Measurements from ENCODE around the gene CALML6. TPM values are rescaled to one million over a fixed set of nuclear protein-coding genes. Genes with fewer than 3 reads are reported as not detected.

The CALML6 gene
- polyA plus RNA-seq, 6 donors from 2014 or later, result not detected

DNA sequence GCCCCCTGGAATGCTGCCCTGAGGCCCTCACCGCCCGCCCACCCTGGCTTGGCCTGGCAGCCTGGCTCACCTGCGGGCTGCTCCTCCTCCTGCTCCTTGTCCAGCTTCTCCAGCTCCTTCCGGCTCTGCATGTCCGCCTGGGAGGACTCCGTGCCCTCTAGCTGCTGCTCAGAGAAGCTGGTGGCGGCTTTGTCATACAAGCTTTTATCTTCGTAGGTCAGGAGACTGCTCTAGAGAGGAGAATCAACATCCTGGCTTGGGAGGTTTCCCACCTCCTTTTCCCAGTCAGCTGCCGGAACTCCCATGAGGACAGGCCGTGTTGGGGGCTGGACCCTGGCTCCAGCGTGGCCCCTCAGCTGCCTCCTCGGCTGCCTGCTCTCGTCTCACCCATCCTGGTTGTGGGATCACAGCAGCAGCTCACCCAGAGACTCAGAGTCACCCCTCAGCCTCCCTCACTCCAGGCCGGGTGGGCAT, 40.6 kb downstream of the CALML6 start:
- DNase-seq (no peak), ATAC-seq (ENCODE audit: low read depth in 2 of 2) (no peak)
- Mint-ChIP-seq H3K4me3 (no peak overlapping the region), H3K27me3 (peaks cover 28 to 53% (median 35%) of the 10 kb centered on the region in 3 donors), H3K27ac (no peak overlapping the region), H3K4me1 (peaks cover 0 to 2% (median 0%) of the 10 kb centered on the region in 3 donors), H3K36me3 (peaks cover 0 to 4% of the 10 kb centered on the region in 2 donors), H3K9me3 (peaks cover 3 to 12% (median 6%) of the 10 kb centered on the region in 7 donors)

DNA sequence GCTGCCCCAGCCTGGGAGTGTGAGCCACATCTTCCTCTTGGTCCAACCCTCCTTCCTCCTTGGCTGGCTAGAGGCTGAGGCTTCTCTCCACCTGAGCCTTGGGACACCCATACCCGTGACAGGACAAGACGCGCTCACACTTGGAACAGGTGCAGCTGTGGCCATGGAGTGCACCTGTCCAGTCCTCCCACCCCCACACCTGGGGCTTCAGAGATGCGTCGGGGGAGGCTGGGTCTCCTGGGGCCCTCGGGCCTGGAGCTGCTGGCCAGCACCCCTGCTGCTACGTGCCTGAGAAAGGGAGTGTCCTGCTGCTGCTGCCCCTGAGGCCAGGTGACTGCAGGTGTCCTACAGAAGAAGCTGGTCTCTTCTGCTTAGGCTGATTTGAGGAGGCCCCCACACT, 41.0 kb downstream of the CALML6 start:
- DNase-seq, result no peak
- no peak for ATAC-seq (ENCODE audit: low read depth in 2 of 2)
- Mint-ChIP-seq H3K36me3 (no peaks in the 10 kb centered on the region), H3K27me3 (peaks cover 28 to 53% (median 38%) of the 10 kb centered on the region in 3 donors), H3K27ac (no peak overlapping the region), H3K4me3 (no peak overlapping the region), H3K4me1 (peaks cover 0 to 2% (median 0%) of the 10 kb centered on the region in 3 donors), H3K9me3 (peaks cover 0 to 9% (median 4%) of the 10 kb centered on the region in 7 donors)

DNA sequence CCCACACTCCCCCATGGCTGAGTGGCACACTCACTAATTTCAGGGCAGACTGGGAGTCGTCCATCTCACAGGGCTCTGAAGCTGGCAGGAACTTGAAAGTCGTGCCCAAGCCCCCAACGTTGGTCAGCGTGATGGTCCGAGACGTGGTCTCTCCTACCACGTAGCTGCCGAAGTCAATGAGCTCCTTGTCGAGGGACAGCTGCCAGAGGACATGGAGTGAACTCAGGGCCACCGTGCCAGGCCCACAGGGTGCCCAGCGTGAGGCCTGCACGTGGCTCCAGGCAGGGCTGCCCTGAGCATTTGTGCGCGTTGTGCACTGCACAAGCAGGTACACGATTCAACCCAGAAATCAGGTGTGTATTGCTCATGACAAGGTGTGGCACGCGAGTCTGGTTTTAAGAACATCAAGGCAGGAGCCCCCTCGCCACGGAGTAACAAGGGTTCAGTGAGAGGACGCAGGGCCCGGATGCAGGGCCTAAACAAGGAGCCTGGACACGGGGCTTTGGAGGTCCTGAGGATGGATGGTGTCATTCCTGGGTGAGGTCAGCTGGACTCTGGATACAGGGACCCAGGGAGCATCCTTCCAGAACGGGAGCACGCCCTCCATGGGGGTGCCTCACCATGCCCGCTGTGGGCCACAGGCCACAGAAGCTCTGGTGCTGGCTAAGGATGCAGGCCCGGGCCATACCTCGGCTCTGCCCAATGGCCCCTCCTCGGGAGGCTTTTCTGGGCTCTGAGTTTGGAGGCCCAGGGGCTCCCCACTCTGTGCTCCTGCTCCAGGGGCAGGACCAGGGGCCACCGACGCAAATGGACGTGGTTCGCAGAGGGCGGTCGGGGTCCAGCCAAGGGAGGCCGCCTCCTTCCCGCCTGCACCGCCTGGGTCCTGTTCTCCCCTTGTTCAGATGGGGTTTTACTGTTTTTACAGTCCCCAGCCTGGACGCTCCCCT, 41.8 kb downstream of the CALML6 start:
- Mint-ChIP-seq H3K4me3 (no peak overlapping the region), H3K9me3 (peaks cover 0 to 3% (median 0%) of the 10 kb centered on the region in 7 donors), H3K4me1 (peaks cover 0 to 2% (median 0%) of the 10 kb centered on the region in 3 donors), H3K27ac (peak overlapping the region in 1 of 6 donors; percentile 12), H3K27me3 (peaks cover 28 to 49% (median 38%) of the 10 kb centered on the region in 3 donors), H3K36me3 (no peaks in the 10 kb centered on the region)
- DNase-seq (no peak), ATAC-seq (ENCODE audit: low read depth in 2 of 2) (no peak)

DNA sequence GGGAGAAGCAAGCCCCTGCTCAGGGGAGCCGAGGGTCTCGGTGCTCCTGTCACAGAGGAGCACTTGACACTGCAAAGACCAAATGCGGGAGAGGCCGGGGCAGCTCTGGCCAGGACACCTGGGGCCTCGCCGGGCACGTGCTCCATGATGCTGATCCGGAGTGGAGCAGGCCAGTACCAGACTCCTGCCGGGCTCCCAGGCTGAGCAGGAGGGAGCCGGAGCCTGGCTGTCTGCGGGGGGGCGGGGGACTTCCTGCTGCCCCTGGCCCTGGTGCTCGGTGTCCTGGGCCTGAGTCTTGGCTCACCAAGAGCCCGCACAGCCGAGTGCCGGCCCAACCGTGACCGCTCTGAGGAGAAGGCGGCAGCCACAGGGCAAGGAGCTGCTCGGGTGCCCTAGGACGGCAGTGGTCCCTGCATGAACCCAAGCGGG, 42.5 kb downstream of the CALML6 start:
- peaks cover 0 to 2% (median 0%) of the 10 kb centered on the region in 3 donors for H3K4me1 Mint-ChIP-seq
- peaks cover 0 to 3% (median 0%) of the 10 kb centered on the region in 7 donors for H3K9me3 Mint-ChIP-seq
- DNase-seq (no peak), ATAC-seq (ENCODE audit: low read depth in 2 of 2) (no peak)
- peaks cover 24 to 48% (median 42%) of the 10 kb centered on the region in 3 donors for H3K27me3 Mint-ChIP-seq
- H3K27ac Mint-ChIP-seq, result no peak overlapping the region
- no peak overlapping the region for H3K4me3 Mint-ChIP-seq
- no peaks in the 10 kb centered on the region for H3K36me3 Mint-ChIP-seq

DNA sequence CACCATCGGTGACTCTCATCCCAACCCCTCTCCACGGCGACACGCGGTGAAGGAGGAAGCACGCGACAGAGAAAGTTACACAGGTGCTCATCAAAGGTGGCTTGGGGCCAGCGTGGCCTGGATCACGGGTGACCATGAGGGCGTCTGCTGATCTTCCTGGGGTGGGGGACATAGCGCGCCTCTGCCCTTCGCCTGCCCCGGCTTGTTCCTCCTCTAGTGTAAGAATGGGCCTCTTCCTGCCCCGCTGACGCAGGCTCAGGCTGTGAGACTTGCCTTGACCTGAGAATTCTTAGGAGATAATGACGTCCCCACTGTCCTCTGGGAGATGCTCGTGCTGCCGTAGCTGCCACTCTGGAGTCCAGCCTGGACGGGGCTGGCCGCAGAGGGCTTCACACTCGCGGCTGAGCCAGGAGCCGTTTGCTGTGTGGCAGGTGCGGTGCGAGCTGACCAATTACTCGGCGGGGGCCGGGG, 43.0 kb downstream of the CALML6 start:
- peaks cover 19 to 51% (median 42%) of the 10 kb centered on the region in 3 donors for H3K27me3 Mint-ChIP-seq
- H3K9me3 Mint-ChIP-seq, result peaks cover 0 to 3% (median 0%) of the 10 kb centered on the region in 7 donors
- no peaks in the 10 kb centered on the region for H3K36me3 Mint-ChIP-seq
- no peak overlapping the region for H3K4me3 Mint-ChIP-seq
- ATAC-seq (ENCODE audit: low read depth in 2 of 2) (no peak), DNase-seq (no peak)
- H3K4me1 Mint-ChIP-seq, result peaks cover 0 to 2% (median 0%) of the 10 kb centered on the region in 3 donors
- H3K27ac Mint-ChIP-seq, result no peak overlapping the region

DNA sequence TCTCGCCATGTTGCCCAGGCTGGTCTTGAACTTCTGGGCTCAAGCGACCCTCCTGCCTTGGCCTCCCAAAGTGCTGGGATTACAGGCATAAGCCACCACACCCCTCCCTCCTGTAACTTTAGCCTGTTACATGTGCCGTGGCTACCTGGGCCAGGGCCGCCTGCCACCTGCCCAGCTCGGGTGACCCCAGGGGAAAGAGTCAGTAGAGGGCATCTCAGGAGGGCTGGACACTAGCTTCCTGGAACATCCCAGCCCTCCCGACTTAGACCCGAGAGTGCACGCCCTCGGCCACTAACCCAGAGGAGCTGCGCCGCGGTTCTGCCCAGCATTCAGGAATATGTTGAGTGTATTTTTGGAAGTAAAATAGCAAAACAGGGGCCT, 44.4 kb downstream of the CALML6 start:
- Mint-ChIP-seq H3K4me1 (peaks cover 0 to 2% (median 0%) of the 10 kb centered on the region in 3 donors), H3K9me3 (peaks cover 0 to 3% (median 0%) of the 10 kb centered on the region in 7 donors), H3K4me3 (no peak overlapping the region), H3K27me3 (peaks cover 14 to 57% (median 42%) of the 10 kb centered on the region in 3 donors), H3K36me3 (no peaks in the 10 kb centered on the region), H3K27ac (no peak overlapping the region)
- ATAC-seq (ENCODE audit: low read depth in 2 of 2), result no peak
- DNase-seq, result no peak

DNA sequence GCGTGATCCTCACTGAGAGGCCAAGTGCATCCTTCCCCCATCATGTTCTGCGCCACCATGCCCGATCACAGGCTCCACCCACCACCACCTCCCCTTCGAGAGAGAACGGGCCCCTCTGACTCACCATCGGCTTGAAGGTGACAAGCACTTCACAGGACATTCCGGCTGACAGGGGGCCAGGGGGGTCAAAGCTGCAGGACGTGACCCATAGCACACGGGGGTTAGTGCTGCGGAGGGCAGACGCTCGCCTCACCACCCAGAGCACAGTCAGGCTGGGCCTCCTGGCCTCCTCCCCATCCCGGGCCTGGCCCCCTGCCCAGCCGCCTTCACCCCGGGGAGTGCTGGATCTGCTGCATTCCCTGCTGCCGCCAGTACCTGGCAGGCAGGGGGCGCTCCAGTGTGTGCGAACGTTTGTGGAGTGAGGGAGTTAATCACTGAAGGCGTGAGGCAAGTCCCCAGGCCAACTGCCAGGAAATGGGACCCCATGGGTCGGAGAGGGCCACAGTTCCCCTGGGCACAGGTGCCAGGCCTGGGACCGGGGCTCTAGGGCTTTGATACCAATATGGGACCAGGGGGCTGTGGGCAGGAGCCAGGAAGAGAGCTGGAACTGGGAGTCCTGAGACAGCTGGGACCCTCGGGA, 44.9 kb downstream of the CALML6 start:
- no peaks in the 10 kb centered on the region for H3K36me3 Mint-ChIP-seq
- H3K4me1 Mint-ChIP-seq, result peaks cover 0 to 2% (median 0%) of the 10 kb centered on the region in 3 donors
- DNase-seq (peak; percentile 26), ATAC-seq (ENCODE audit: low read depth in 2 of 2) (peak; percentile 40)
- peak overlapping the region in 1 of 6 donors; percentile 36 for H3K27ac Mint-ChIP-seq
- no peaks in the 10 kb centered on the region for H3K9me3 Mint-ChIP-seq
- H3K4me3 Mint-ChIP-seq, result no peak overlapping the region
- H3K27me3 Mint-ChIP-seq, result peaks cover 14 to 57% (median 42%) of the 10 kb centered on the region in 3 donors

DNA sequence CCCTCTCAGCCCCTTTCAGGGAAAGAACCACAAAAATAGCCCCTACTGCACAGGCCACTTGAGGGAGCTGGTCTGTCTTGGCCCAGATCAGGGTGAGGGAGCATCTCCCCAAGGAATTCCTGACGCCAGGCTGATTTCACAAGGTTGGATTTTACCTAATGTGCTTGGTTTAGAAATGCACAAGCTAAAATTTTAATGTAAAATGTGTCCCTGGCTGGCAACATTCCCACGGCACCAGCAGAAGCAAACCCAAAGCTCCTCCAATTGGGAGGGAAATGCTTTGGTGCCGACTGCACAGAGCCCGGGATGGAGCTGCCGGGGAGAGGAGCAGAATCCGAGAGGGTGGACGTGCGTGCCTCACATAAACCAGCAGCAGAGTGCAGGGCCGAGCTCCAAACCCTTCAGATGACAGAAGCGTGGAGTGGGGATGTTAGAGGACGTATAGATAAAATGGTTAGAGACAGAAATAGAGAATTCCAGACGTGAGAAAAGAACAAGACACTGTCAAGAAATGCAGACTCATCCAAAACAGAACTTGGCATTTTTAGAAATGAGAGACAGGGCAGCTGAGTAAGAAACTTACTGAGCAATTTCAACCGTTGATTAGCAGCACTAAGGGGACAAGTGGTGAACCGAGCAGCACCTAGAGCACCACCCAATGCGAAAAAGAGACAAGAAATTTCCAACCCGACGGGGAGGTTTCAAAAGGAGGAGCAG, 45.6 kb downstream of the CALML6 start:
- Mint-ChIP-seq H3K4me1 (peaks cover 0 to 2% (median 0%) of the 10 kb centered on the region in 3 donors), H3K27me3 (peaks cover 14 to 57% (median 42%) of the 10 kb centered on the region in 3 donors), H3K9me3 (no peaks in the 10 kb centered on the region), H3K36me3 (no peaks in the 10 kb centered on the region), H3K4me3 (no peak overlapping the region), H3K27ac (peak overlapping the region in 1 of 6 donors; percentile 31)
- ATAC-seq (ENCODE audit: low read depth in 2 of 2) (no peak), DNase-seq (no peak)

DNA sequence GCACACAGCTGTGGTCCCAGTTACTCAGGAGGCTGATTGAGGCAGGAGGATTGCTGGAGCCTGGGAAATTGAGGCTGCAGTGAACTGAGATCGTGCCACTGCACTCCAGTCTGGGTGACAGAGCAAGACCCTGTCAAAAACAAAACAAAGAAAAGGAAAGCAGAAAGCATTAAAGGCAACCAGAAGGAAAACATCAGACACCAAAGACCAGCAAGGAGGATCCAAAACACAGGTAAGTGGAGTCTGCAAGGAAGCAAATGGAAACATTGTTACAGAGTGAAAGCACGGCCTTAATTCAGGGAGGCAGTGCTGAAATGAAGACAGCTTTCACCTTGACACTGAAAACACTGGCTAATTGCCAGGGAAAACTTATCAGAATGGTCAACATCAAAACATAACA, 47.7 kb downstream of the CALML6 start:
- Mint-ChIP-seq H3K27me3 (peaks cover 15 to 65% (median 47%) of the 10 kb centered on the region in 3 donors), H3K9me3 (no peaks in the 10 kb centered on the region), H3K4me3 (no peak overlapping the region), H3K27ac (no peak overlapping the region), H3K36me3 (no peaks in the 10 kb centered on the region), H3K4me1 (peaks cover 0 to 2% (median 1%) of the 10 kb centered on the region in 3 donors)
- DNase-seq (no peak), ATAC-seq (ENCODE audit: low read depth in 2 of 2) (no peak)

DNA sequence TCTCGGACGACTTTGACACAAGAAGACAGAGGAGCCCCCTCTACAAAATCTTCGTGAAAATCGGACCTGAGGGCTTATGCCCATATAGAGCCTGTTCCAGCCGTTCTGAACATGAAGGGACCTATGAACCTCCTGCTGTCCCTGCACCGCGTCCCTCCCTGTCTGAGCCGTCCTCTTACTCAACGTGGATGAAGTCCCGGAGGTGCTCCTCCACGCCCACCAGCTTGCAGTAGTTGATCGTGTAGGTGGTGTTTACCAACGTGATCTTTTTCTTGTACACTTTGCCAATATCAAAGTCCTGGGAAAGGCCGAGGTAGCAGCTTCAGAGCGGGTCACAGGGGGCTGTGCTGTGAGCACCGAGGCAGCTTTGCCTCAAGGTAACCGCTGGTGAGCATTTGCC, 48.5 kb downstream of the CALML6 start:
- Mint-ChIP-seq H3K4me1 (peaks cover 0 to 5% (median 2%) of the 10 kb centered on the region in 3 donors), H3K9me3 (no peaks in the 10 kb centered on the region), H3K27ac (peak overlapping the region in 1 of 6 donors; percentile 72), H3K36me3 (no peaks in the 10 kb centered on the region), H3K27me3 (peaks cover 15 to 63% (median 46%) of the 10 kb centered on the region in 3 donors), H3K4me3 (no peak overlapping the region)
- DNase-seq, result no peak
- no peak for ATAC-seq (ENCODE audit: low read depth in 2 of 2)

DNA sequence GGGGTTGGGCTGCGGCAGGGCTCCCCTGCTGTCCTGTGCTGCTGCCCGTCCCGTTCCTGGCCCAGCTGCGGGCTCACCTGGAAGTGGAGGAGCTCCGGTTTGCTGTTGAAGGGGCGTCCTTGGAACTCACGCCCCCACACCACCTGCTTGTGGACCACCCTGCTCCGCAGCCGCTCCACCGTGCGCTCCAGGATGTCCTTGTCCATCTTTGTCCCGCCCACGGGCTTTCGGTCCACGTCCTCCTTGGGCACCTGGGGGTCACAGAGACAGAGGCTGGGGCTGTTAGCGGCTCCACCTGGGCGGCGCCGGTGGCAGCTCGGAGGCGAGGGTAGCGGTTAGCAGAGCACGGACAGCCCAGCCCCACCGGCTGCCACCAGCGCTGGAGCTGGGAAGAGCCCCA, 49.8 kb downstream of the CALML6 start:
- Mint-ChIP-seq H3K4me1 (peaks cover 0 to 5% (median 0%) of the 10 kb centered on the region in 3 donors), H3K4me3 (no peak overlapping the region), H3K9me3 (no peaks in the 10 kb centered on the region), H3K36me3 (no peaks in the 10 kb centered on the region), H3K27me3 (peaks cover 13 to 50% (median 40%) of the 10 kb centered on the region in 3 donors), H3K27ac (no peak overlapping the region)
- DNase-seq, result no peak
- no peak for ATAC-seq (ENCODE audit: low read depth in 2 of 2)

DNA sequence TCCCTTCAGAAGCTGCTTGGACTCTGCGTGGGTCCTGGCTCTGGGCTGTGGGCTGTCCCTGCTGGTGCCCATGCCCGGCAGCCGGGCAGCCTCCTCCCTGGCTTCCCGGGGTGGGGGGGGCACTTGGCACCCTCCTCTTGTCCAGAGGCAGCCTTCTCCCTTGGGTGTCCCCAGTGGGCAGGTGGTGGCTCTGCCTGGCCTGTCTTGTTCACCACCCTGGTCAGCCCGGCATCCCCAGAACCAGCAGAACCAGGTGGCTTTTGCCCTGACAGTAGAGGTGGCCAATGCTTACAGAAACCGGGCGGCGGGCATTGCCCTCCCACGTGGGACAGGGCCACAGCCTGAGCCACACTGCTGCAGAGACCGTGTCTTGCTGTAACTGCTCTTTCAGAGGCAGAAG, 50.5 kb downstream of the CALML6 start:
- DNase-seq (no peak), ATAC-seq (ENCODE audit: low read depth in 2 of 2) (no peak)
- Mint-ChIP-seq H3K27me3 (peaks cover 12 to 43% (median 33%) of the 10 kb centered on the region in 3 donors), H3K27ac (no peak overlapping the region), H3K9me3 (no peaks in the 10 kb centered on the region), H3K4me1 (peaks cover 0 to 5% (median 0%) of the 10 kb centered on the region in 3 donors), H3K36me3 (no peaks in the 10 kb centered on the region), H3K4me3 (no peak overlapping the region)
